GM04503 (cell line): ENCODE data around the gene KRTAP13-1.

Experiments used
- DNase-seq: peaks from one replicate; pipeline ENCODE4 v3.0.0-alpha.2; 2012; ENCODE audit warnings: low read depth

Gene KRTAP13-1, protein sequence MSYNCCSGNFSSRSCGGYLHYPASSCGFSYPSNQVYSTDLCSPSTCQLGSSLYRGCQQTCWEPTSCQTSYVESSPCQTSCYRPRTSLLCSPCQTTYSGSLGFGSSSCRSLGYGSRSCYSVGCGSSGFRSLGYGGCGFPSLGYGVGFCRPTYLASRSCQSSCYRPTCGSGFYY

GRCh38 chr21:30395731-30396130 is at the start of gene KRTAP13-1:
Gene KRTAP13-1, plus strand, starts transcription at chr21:30396031. Its CDS starts 56 bp downstream, at chr21:30396087.
- no peak for DNase-seq

GRCh38 chr21:30348506-30348905 is 47.3 kb upstream of the KRTAP13-1 start, which contains the start of gene KRTAP23-1:
Gene KRTAP23-1, minus strand, starts transcription at chr21:30348606. Its CDS starts 0 bp downstream, at chr21:30348606.
- no peak for DNase-seq

DNA sequence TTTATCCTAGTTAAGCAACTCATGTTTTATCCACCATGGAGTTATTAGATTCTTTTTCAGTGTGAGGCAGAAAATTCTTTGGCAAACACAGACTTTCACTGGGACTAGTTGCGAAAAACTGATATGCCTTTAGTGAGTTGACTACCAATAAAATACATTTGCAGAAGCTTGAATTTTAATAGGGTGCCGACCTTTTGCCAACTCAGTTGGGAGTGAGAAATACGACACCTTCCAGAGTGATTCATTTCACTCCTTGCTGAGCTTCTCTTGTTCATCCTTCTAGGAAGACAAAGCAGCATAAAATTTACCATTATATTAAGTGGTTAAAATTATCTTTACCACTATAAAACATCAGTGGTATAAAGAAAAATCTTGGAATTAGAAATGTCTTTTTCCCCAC is 46.3 kb upstream of the KRTAP13-1 start:
- no peak for DNase-seq

GRCh38 chr21:30351534-30351933 is 44.3 kb upstream of the KRTAP13-1 start:
- no peak for DNase-seq

GRCh38 chr21:30354308-30355005 is 41.4 kb upstream of the KRTAP13-1 start:
- DNase-seq, result no peak

- DNase-seq, result no peak
Measured at GRCh38 chr21:30355906-30356305, 39.9 kb upstream of the KRTAP13-1 start.

- DNase-seq, result no peak
Measured at GRCh38 chr21:30372139-30372770, 23.6 kb upstream of the KRTAP13-1 start, which contains the start of gene KRTAP13-2. Gene KRTAP13-2, minus strand, starts transcription at chr21:30372271. Its CDS starts 58 bp downstream, at chr21:30372213.

DNA sequence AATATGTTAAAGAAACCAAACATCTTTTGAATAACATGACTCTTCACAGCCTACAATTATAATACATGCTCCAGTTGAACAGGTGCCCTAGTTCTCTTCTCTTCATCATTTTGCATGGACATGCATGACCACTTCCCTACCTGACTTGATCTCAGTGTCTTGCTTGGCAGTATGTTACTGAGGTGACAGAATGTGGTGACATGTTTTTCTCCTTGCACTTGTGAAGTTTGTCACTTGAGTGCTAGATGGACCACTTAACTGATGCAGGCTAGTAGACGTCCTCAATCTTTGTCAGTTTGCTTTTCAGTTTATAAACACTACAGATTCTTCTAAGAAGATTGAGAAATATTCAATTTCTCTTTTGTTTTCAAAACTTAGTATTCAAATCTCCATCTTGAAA is 13.6 kb upstream of the KRTAP13-1 start:
- DNase-seq, result no peak

- DNase-seq, result no peak
Measured at GRCh38 chr21:30391492-30392025, 4.3 kb upstream of the KRTAP13-1 start.

DNA sequence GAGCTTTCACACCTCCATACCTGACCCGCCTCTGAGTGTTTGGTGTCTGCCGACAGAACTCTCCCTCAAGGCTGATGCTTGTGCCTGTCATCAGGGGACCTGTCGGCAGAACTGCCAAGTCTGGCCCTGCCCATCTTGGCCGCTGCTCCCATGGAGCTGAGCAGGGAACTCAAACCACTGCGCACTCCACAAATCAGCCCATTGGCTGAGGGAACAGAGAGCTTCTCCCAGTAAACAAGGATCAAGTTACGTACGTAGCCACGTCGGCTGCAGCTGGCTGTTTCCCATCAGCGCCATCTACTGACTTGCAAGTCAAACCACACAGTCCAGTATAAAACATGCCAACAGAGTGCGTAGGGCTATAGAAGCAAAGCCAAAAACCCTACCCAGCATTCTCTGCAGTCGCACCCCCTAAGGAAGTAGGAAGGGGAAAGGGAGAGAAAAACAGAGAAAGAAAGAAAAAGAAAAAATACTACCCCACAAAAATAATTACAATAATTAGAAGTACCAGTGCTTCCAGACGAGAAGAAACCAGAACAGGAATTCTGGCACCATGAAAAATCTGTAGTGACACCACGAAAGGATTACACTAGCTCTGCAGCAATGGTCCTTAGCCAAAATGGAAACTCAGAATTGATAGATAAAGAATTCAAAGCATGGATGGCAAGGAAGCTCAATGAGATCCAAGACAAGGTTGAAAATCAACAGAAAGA is 13.1 kb downstream of the KRTAP13-1 start:
- DNase-seq, result no peak

DNA sequence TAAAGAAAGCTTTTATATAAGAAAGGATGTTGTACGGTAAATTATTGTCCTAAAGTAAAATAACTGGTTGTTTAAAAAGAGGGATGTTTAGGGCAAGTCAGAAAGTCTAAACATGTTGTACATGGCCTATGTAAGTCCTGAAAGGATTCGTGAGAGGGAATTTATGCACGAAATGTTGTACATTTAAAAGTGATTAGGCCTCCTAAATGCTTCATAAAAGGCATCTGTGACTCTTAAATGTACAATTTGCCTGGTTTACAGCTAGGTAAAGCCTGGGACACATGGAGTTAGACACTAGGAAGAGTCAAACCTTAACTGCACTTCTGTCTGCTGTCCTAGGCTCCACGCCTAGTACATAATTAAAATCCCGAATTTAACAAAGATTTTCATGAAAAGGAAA is 20.2 kb downstream of the KRTAP13-1 start:
- no peak for DNase-seq

DNA sequence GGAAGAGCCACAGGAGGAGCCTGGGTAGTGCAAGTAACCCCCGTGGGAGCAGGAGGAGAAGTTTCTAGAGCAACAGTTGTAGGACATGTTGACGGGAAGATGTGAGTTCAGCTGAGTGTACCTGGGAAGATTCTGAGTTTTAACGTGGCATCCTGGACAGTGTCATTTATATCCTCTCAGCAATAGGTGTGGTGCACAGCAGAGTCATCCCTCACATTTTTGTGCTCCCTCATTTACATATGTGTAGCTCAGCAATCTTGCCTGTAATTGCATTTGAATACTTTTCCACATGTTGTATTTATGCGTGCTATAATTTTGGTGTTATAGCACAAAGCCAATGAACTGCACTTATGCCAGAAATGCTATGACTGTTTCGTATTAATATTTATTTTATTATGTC is 30.0 kb downstream of the KRTAP13-1 start, which contains the start of gene KRTAP13-3:
TSS of gene KRTAP13-3 (minus strand) at position 101 of the 400 bp plus-strand sequence. CDS start at position 87, 14 bp downstream.
- no peak for DNase-seq

- DNase-seq, result no peak
Measured at GRCh38 chr21:30426731-30427130, 30.9 kb downstream of the KRTAP13-1 start.

DNA sequence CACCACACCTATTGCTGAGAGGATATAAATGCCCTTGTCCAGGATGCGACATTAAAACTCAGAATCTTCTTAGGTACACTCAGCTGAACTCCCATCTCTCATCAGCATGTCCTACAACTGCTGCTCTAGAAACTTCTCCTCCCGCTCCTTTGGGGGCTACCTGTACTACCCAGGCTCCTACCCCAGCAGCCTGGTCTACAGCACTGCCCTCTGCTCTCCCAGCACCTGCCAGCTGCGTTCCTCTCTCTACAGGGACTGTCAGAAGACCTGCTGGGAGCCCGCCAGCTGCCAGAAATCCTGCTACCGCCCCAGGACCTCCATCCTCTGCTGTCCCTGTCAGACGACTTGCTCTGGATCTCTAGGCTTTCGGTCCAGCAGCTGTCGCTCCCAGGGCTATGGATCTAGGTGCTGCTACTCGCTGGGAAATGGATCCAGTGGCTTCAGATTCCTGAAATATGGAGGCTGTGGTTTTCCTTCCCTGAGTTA is 34.4 kb downstream of the KRTAP13-1 start, which contains the start of gene KRTAP13-4:
TSS of gene KRTAP13-4 (plus strand) at position 51 of the 486 bp plus-strand sequence. CDS start at position 107, 56 bp downstream.
- DNase-seq, result no peak

DNA sequence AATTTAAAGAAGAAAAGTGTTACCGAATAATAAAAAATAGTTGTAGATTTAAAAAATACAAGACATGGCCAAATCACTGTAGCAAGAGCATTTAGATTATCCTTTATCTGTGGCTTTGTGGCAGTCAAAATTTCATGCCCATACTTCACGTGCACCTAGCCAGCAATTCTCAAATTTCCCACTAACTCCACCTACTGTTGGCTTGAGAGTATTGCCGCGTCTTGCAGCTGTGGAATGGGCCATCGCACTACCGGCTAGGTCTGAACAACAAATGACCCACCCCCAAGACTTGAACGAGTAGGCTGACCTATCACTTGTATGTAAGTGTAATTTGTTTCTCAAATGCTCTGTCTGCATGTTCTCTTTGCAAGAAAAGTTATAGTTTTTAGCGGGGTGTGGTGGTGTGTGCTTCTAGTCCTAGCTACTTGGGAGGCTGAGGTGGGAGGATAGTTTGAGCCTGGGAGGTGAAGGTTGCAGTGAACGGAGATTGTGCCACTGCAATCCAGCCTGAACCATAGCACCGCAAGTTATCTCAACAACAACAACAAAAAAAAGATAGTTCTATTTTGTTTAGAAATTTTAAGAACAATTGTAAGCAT is 38.3 kb downstream of the KRTAP13-1 start:
- DNase-seq, result no peak

DNA sequence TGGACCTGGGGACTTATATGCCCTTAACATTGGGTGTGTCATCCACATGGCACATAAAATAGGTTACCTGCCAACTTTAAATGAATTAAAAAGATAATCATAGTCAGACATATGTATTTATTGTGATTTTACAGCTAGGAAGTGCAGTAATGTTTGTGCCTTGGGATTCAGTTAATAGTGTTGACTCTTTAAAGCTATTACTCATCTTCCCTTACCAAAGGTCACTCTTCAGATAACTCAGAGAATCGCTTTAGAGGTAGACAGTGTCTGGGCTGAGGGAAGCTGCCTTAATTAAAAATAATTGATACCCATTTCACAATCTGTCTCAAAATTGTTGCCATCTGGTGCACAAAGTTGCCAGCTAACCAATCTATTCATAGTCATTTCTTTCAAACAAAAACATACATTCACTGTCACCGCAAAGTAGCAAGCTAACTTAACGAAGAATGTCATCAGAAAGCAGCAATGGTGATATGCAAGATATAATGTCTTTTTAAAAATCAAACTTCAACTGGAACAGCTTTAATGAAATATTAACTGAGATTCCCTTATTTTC is 41.3 kb downstream of the KRTAP13-1 start:
- no peak for DNase-seq

- no peak for DNase-seq
Measured at GRCh38 chr21:30439975-30440374, 44.1 kb downstream of the KRTAP13-1 start, which contains the start of gene KRTAP15-1. Gene KRTAP15-1, plus strand, starts transcription at chr21:30440275. Its CDS starts 53 bp downstream, at chr21:30440328.

- no peak for DNase-seq
Measured at GRCh38 chr21:30443226-30443625, 47.4 kb downstream of the KRTAP13-1 start.

GRCh38 chr21:30444204-30444603 is 48.4 kb downstream of the KRTAP13-1 start:
- DNase-seq, result no peak
